Activated naive CD4-positive, alpha-beta T cell treated with anti-CD3 and anti-CD28 coated beads, Interleukin-2, amount 10 ng/mL, durations not matched to agents 7 days and 5 days (primary cell): ENCODE results near the gene MAML3.

Experiments used
- CTCF ChIA-PET: fragments of 350-600 bp; sonication (Branson Sonifier 250); formaldehyde crosslinking; loops from one replicate; lab custom pipeline; 2021; ENCODE audit warnings: antibody characterized with exemption; lab: Charles Lee
- DNase-seq: peaks from one replicate; pipeline ENCODE4 v3.0.0-alpha.2; 2020
- H3K27ac Mint-ChIP-seq: one replicate; pipeline ENCODE4 v1.8.0; 2021; ENCODE audit warnings: mild to moderate bottlenecking, moderate library complexity, mixed read lengths
- H3K27me3 Mint-ChIP-seq: one replicate; pipeline ENCODE4 v1.8.0; 2021; ENCODE audit warnings: mild to moderate bottlenecking, mixed read lengths
- H3K36me3 Mint-ChIP-seq: one replicate; pipeline ENCODE4 v1.8.0; 2021; ENCODE audit warnings: mixed read lengths
- H3K4me1 Mint-ChIP-seq: one replicate; pipeline ENCODE4 v1.8.0; 2021; ENCODE audit warnings: mixed read lengths
- H3K4me3 Mint-ChIP-seq: one replicate; pipeline ENCODE4 v1.8.0; 2021; ENCODE audit warnings: mild to moderate bottlenecking, moderate library complexity, mixed read lengths
- H3K9me3 Mint-ChIP-seq: one replicate; pipeline ENCODE4 v1.8.0; 2021; ENCODE audit warnings: mixed read lengths

The MAML3 gene

GRCh38 chr4:139935911-139936310 lies 218.1 kb downstream of the MAML3 start:
- H3K4me3 Mint-ChIP-seq, result no peak overlapping the region
- H3K4me1 Mint-ChIP-seq, result no peaks in the 10 kb centered on the region
- H3K36me3 Mint-ChIP-seq, result no peaks in the 10 kb centered on the region
- CTCF ChIA-PET, result no interaction called here
- no peak overlapping the region for H3K27ac Mint-ChIP-seq
- DNase-seq, result no peak
- peaks cover 4% of the 10 kb centered on the region for H3K27me3 Mint-ChIP-seq
- no peaks in the 10 kb centered on the region for H3K9me3 Mint-ChIP-seq

GRCh38 chr4:139934708-139935195 lies 219.2 kb downstream of the MAML3 start:
- Mint-ChIP-seq H3K27me3 (peaks cover 4% of the 10 kb centered on the region), H3K27ac (no peak overlapping the region), H3K4me1 (no peaks in the 10 kb centered on the region), H3K4me3 (no peak overlapping the region), H3K36me3 (no peaks in the 10 kb centered on the region), H3K9me3 (no peaks in the 10 kb centered on the region)
- DNase-seq, result no peak
- CTCF ChIA-PET, result no interaction called here

GRCh38 chr4:139934057-139934707 lies 219.8 kb downstream of the MAML3 start:
- no peak overlapping the region for H3K4me3 Mint-ChIP-seq
- CTCF ChIA-PET, result no interaction called here
- peaks cover 4% of the 10 kb centered on the region for H3K27me3 Mint-ChIP-seq
- no peaks in the 10 kb centered on the region for H3K9me3 Mint-ChIP-seq
- H3K36me3 Mint-ChIP-seq, result no peaks in the 10 kb centered on the region
- H3K4me1 Mint-ChIP-seq, result no peaks in the 10 kb centered on the region
- no peak for DNase-seq
- no peak overlapping the region for H3K27ac Mint-ChIP-seq

GRCh38 chr4:139933541-139933940 lies 220.4 kb downstream of the MAML3 start:
- no peaks in the 10 kb centered on the region for H3K9me3 Mint-ChIP-seq
- no peak for DNase-seq
- H3K4me1 Mint-ChIP-seq, result no peaks in the 10 kb centered on the region
- H3K27ac Mint-ChIP-seq, result no peak overlapping the region
- H3K4me3 Mint-ChIP-seq, result no peak overlapping the region
- peaks cover 4% of the 10 kb centered on the region for H3K27me3 Mint-ChIP-seq
- CTCF ChIA-PET, result no interaction called here
- H3K36me3 Mint-ChIP-seq, result no peaks in the 10 kb centered on the region

- no peaks in the 10 kb centered on the region for H3K4me1 Mint-ChIP-seq
- DNase-seq, result no peak
- peaks cover 4% of the 10 kb centered on the region for H3K27me3 Mint-ChIP-seq
- CTCF ChIA-PET, result no interaction called here
- H3K36me3 Mint-ChIP-seq, result no peaks in the 10 kb centered on the region
- no peak overlapping the region for H3K4me3 Mint-ChIP-seq
- H3K9me3 Mint-ChIP-seq, result no peaks in the 10 kb centered on the region
- no peak overlapping the region for H3K27ac Mint-ChIP-seq
These were observed 220.9 kb downstream of the MAML3 start for GRCh38 chr4:139933104-139933503.

GRCh38 chr4:139924782-139925181 lies 229.2 kb downstream of the MAML3 start:
- H3K27me3 Mint-ChIP-seq, result peaks cover 24% of the 10 kb centered on the region
- CTCF ChIA-PET, result interaction anchor here (0.7 kb wide), 1 partner anchor 336 kb away, joined by 3 read pairs; no protein-coding TSS in a partner anchor
- H3K4me3 Mint-ChIP-seq, result no peak overlapping the region
- no peaks in the 10 kb centered on the region for H3K36me3 Mint-ChIP-seq
- no peaks in the 10 kb centered on the region for H3K4me1 Mint-ChIP-seq
- no peaks in the 10 kb centered on the region for H3K9me3 Mint-ChIP-seq
- no peak for DNase-seq
- no peak overlapping the region for H3K27ac Mint-ChIP-seq

GRCh38 chr4:139922406-139923024 lies 231.5 kb downstream of the MAML3 start:
- Mint-ChIP-seq H3K27me3 (peaks cover 36% of the 10 kb centered on the region), H3K4me1 (no peaks in the 10 kb centered on the region), H3K4me3 (no peak overlapping the region), H3K27ac (no peak overlapping the region), H3K36me3 (no peaks in the 10 kb centered on the region), H3K9me3 (no peaks in the 10 kb centered on the region)
- CTCF ChIA-PET, result no interaction called here
- DNase-seq, result no peak

- Mint-ChIP-seq H3K4me3 (no peak overlapping the region), H3K27ac (no peak overlapping the region), H3K27me3 (peaks cover 36% of the 10 kb centered on the region), H3K9me3 (no peaks in the 10 kb centered on the region), H3K4me1 (no peaks in the 10 kb centered on the region), H3K36me3 (no peaks in the 10 kb centered on the region)
- CTCF ChIA-PET, result interaction anchor here (0.6 kb wide), 1 partner anchor 170 kb away, joined by 5 read pairs; no protein-coding TSS in a partner anchor
- no peak for DNase-seq
These were observed 232.4 kb downstream of the MAML3 start for GRCh38 chr4:139921429-139922184.

- H3K27ac Mint-ChIP-seq, result no peak overlapping the region
- H3K4me1 Mint-ChIP-seq, result no peaks in the 10 kb centered on the region
- CTCF ChIA-PET, result no interaction called here
- no peak for DNase-seq
- H3K36me3 Mint-ChIP-seq, result no peaks in the 10 kb centered on the region
- H3K4me3 Mint-ChIP-seq, result no peak overlapping the region
- H3K27me3 Mint-ChIP-seq, result peaks cover 36% of the 10 kb centered on the region
- no peaks in the 10 kb centered on the region for H3K9me3 Mint-ChIP-seq
These were observed 233.4 kb downstream of the MAML3 start for GRCh38 chr4:139920486-139921002.

GRCh38 chr4:139919521-139919920 lies 234.5 kb downstream of the MAML3 start:
- Mint-ChIP-seq H3K27me3 (peaks cover 36% of the 10 kb centered on the region), H3K36me3 (no peaks in the 10 kb centered on the region), H3K4me3 (no peak overlapping the region), H3K9me3 (no peaks in the 10 kb centered on the region), H3K27ac (no peak overlapping the region), H3K4me1 (no peaks in the 10 kb centered on the region)
- DNase-seq, result no peak
- CTCF ChIA-PET, result no interaction called here

- H3K27me3 Mint-ChIP-seq, result peaks cover 35% of the 10 kb centered on the region
- DNase-seq, result no peak
- H3K4me1 Mint-ChIP-seq, result no peaks in the 10 kb centered on the region
- no peaks in the 10 kb centered on the region for H3K36me3 Mint-ChIP-seq
- H3K27ac Mint-ChIP-seq, result no peak overlapping the region
- no peak overlapping the region for H3K4me3 Mint-ChIP-seq
- no peaks in the 10 kb centered on the region for H3K9me3 Mint-ChIP-seq
- CTCF ChIA-PET, result no interaction called here
These were observed 235.0 kb downstream of the MAML3 start for GRCh38 chr4:139919004-139919403.

GRCh38 chr4:139918591-139918990 lies 235.4 kb downstream of the MAML3 start:
- Mint-ChIP-seq H3K4me1 (no peaks in the 10 kb centered on the region), H3K27me3 (peaks cover 33% of the 10 kb centered on the region), H3K9me3 (no peaks in the 10 kb centered on the region), H3K4me3 (no peak overlapping the region), H3K27ac (no peak overlapping the region), H3K36me3 (no peaks in the 10 kb centered on the region)
- no peak for DNase-seq
- CTCF ChIA-PET, result no interaction called here

GRCh38 chr4:139917896-139918295 lies 236.1 kb downstream of the MAML3 start:
- H3K4me3 Mint-ChIP-seq, result no peak overlapping the region
- H3K9me3 Mint-ChIP-seq, result no peaks in the 10 kb centered on the region
- H3K27me3 Mint-ChIP-seq, result peaks cover 29% of the 10 kb centered on the region
- CTCF ChIA-PET, result interaction anchor here (1.8 kb wide), 1 partner anchor 11 kb away, joined by 4 read pairs; no protein-coding TSS in a partner anchor
- H3K36me3 Mint-ChIP-seq, result no peaks in the 10 kb centered on the region
- no peaks in the 10 kb centered on the region for H3K4me1 Mint-ChIP-seq
- DNase-seq, result no peak
- no peak overlapping the region for H3K27ac Mint-ChIP-seq

GRCh38 chr4:139916041-139916440 lies 237.9 kb downstream of the MAML3 start:
- CTCF ChIA-PET, result no interaction called here
- H3K4me1 Mint-ChIP-seq, result no peaks in the 10 kb centered on the region

More at GRCh38 chr4:139916041-139916440, 237.9 kb downstream of the MAML3 start:
- H3K27me3 Mint-ChIP-seq, result peaks cover 23% of the 10 kb centered on the region
- no peak overlapping the region for H3K4me3 Mint-ChIP-seq
- no peak overlapping the region for H3K27ac Mint-ChIP-seq
- DNase-seq, result no peak
- no peaks in the 10 kb centered on the region for H3K36me3 Mint-ChIP-seq
- no peaks in the 10 kb centered on the region for H3K9me3 Mint-ChIP-seq
